ENCODE data around the gene FAM50A.
A peak's percentile ranks its signal among the peaks of the same experiment; 100 is the strongest.
"Not testable (repeated sequence)": the region's sequence is repeated elsewhere in the genome, so short reads cannot be mapped to it uniquely, and the experiment has no call there.

The FAM50A gene

DNA sequence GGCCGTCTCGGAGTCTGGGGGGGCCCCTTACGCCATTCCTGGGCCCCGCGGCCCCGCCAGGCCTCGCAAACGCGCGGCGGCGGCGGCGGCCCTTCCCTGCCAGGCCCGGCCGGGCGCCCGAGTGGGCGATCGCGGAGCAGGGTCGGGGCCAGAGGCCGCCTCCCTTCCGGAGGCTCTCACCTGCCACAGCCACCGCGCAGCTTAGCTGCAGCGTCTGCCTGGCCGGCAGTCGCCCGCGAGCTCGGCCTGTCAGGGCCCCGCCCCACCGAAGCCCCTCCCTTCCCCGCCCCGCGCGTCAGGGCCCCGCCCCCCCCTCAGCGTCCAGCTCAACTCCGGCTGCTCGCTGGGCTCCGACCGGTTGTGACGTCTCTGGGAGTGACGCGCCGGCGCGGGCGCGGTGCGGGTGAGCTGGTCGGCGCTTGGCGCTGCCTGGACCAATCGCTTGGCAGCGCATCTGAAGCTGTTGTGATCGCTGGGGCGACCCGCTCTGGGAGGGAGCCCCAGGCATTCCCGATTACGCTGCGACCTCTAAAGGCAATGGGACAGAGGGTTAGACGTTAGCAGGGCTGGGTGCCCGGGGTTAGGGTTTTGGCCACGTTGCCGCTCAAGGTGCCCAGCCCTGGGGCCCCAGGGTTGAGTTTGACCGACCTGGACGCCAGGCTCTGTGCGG, 46.6 kb downstream of the FAM50A start, which contains the start of gene SLC10A3:
SLC10A3 (minus strand) TSS at position 216 of the 670 bp plus-strand sequence. CDS start 1,689 bp downstream, outside the sequence.
- peak within 1 kb of the TSS; percentile 66 for H3K4me3 ChIP-seq (ENCODE audit: low read length)
- peak; percentile 89 for DNase-seq (ENCODE audit: low read depth, low spot score)

DNA sequence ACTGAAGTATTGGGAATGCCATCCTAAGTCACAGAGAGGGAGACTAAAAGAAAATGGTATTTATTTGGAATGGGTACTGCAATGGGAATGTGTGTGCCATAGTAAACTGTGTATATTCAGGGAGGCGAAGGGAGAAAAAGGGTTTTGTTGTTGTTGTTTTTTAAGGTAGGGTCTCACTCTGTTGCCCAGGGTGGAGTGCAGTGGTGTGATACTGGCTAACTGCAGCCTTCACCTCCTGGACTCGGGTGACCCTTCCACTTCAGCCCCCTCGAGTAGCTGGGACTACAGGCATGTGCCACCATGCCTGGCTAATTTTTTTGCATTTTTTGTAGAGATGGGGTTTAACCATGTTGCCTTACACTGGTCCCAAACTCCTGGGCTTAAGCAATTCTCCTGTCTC, 50.8 kb downstream of the FAM50A start:
- no peak overlapping the region for H3K4me3 ChIP-seq (ENCODE audit: low read length)
- DNase-seq (ENCODE audit: low read depth, low spot score) = no peak

DNA sequence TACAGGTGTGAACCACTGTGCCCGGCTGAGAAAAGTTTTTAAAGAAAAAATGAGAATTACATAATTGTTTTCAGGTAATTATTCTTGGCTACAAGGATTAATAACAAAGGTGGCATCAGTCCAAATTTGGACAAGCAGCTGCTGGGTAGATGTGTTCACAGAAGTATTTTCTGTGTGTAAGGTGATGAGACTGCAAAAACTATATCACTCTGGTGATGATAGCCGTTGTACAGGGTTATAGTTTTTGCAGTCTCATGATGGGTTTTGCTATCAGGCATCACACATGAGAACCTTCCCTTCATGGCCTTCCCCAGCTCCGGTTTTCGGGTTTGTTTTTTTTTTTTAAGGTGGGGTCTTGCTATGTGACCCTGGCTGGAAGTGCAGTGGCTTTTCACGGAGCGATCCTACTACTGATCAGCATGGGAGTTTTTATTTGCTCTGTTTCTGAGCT, 51.6 kb downstream of the FAM50A start:
- no peak overlapping the region for H3K4me3 ChIP-seq (ENCODE audit: low read length)
- no peak for DNase-seq (ENCODE audit: low read depth, low spot score)

DNA sequence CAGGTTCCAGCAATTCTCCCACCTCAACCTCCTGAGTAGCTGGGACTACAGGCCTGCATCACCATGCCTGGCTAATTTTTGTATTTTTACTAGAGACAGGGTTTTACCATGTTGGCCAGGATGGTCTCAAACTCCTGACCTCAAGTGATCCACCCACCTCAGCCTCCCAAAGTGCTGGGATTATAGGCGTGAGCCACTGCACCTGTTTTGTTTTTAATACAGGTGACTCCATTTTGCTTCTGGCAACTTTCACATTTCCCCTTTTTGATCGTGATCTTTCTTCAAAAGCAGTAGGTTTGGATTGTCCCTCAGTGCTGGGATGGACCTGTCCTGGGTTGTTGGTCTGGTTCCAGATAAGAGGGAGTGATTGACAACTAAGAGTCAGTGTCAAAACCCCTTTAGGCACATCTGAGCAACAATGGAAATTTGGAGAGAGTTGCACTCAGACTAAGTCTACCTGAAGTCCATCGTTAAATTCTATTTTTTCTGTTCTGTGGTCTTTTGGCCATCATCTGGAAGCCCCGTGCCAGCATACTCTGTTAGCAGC, 52.7 kb downstream of the FAM50A start:
- H3K4me3 ChIP-seq (ENCODE audit: low read length) = not testable (repeated sequence)

More for the DNA sequence above, 52.7 kb downstream of the FAM50A start:
- not testable (repeated sequence) for DNase-seq (ENCODE audit: low read depth, low spot score)
